ENCODE measurements around the gene FOXN4.

GRCh38 chr12:109264943-109265650, 44.0 kb downstream of the FOXN4 start:
- TF ChIP-seq CTCF (IDR thresholded peaks at IDR 0.05) (no peak), POLR2A (IDR thresholded peaks at IDR 0.05) (no peak)

All from vagina (tissue), 2 donors.